ENCODE data around the gene TRIO.

DNA sequence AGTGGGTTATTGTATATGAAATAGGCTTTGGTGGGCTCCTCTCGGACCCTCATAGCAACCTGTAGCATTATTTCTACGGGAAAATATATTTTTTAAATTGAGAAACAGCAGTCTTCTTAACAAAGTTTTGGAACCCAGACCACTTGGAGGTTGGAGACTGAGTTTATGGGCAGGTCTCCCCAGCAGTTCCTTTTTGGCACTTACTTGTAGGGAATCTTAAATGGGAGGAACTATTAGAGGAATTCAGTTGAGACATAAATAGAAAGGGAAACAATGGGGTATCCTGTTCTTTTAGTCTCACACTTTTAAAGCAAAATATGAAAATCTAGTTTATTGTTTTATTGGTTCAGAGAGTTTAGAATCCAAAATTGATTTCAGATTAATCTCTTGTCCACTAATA, 111.5 kb downstream of the TRIO start:
- TF ChIP-seq EZH2 (IDR thresholded peaks at IDR 0.05; ENCODE audit: borderline replicate concordance, low read depth, low read length, severe bottlenecking) (no peak), CTCF (IDR thresholded peaks at IDR 0.05; ENCODE audit: borderline replicate concordance, extremely low read depth, low read length, poor library complexity, severe bottlenecking) (no peak)
